A549 treated with Mapracorat at 1 μM for 4 hours (cell line): ENCODE data around the gene OLFML1. TPM values are rescaled to one million over a fixed set of nuclear protein-coding genes. Genes with fewer than 3 reads are reported as not detected.

Experiments used
- total RNA-seq: library from RNA; stranded (reverse); fragments of 200-300 nt; extraction: Qiagen RNA extraction; gene quantifications from 5 replicates; pipeline ENCODE4 v1.2.3, GENCODE V29; 2022

Gene OLFML1
- total RNA-seq, result 0.08 TPM in 1 of 5 replicates, not detected in the others

DNA sequence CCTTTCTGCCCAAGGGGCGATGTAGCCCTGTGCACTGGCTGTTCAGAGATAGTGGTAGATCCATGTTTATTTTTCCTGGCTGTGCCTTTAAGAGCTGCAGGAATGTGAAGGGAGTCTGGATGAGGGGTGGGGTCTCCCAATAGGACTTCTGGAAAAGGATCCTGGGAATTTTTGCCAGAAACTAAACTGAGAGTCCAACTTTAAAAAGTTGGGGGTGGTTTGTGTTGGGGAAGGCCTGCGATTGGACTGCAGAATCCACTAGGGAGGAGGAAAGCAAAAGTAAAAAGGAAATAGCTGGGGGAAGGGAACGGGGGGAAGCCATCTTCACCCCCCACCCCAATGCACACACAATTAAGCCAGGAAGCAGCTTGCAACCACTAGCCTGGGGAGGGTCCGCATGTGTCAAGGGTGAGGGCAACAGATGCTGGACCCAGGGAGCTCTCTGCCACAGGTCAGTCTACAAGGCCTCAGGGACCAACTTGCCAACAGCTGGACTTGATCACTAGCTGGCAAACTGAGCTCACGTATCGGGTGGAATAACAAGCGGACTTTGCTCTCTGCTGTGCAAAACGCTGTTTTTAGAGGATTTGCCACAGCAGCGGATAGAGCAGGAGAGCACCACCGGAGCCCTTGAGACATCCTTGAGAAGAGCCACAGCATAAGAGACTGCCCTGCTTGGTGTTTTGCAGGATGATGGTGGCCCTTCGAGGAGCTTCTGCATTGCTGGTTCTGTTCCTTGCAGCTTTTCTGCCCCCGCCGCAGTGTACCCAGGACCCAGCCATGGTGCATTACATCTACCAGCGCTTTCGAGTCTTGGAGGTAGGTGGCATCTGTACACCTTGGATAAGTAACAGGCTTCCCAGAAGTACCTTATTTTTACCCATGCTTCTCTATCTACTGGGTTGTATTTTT, at the start of gene OLFML1:
Gene OLFML1, plus strand, starts transcription at position 321 of the 912 bp plus-strand sequence. Its CDS starts 370 bp downstream, at position 691.

DNA sequence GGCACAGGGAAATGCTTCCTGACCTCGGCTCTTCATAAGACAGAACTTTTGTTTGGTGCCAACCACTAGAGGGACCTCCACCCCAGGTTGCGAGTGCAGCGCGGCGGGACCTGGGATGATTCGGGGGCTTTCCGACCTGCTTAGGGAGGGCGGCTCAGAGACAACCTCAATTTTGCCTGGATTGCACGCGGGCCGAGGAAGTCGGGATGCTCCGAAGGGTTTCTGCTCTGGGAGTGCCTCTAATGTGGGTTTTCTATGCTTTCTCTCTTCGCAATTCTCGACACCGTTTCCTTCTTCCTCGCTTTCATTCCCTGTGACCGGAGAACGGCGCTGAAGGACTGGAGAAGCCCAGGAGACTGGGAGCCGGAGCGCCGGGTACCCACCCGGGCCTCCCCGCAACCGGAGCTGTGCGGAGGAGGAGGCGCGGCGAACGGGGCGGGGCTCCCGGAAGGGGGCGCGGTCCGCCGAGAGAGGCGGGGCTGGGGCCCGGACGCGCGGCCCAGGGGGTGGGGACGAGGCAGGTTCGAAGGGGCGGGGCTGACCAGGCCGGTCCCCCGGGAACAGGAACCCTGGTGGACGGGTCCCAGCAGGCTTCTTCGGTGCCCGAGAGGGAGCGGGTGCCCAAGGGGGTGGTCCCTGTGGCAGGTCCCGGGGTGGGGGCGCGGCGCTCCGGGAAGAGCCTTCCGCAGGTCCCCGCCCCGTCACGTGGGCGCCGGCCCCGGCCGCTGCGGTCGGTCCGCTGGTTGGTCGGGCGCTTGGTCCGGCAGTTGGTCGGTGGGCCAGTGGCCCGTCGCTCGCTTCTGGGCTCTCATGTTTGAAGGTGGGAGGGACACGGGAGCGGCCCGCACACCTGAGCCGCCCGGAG, 28.2 kb downstream of the OLFML1 start, which contains the start of gene PPFIBP2:
Gene PPFIBP2, plus strand, starts transcription at position 766 of the 865 bp plus-strand sequence. CDS start 35,477 bp downstream, outside the sequence.

Other genes with a start within 250 kb of the OLFML1 start
- gene SYT9, start 233.6 kb upstream of the OLFML1 start, total RNA-seq, result 0.11 to 0.23 TPM (median 0.14 TPM) in 5 replicates
- gene PPFIBP2, start 28.5 kb downstream of the OLFML1 start, total RNA-seq, result 9.2 to 12.4 TPM (median 11.0 TPM) in 5 replicates
- gene CYB5R2, start 188.0 kb downstream of the OLFML1 start, total RNA-seq, result 4.3 to 5.5 TPM (median 4.9 TPM) in 5 replicates
- not detected in 5 replicates for gene OVCH2, start 221.0 kb downstream of the OLFML1 start, total RNA-seq